PFSK-1 (cell line): ENCODE measurements around the gene RABEPK.

Experiments used
- POLR2AphosphoS5 ChIP-seq: IDR thresholded peaks from 2 replicates; pipeline ENCODE4 v1.6.1; 2012; ENCODE audit warnings: low read depth, mild to moderate bottlenecking, control low read depth, low read length, moderate library complexity
- TAF1 ChIP-seq: IDR thresholded peaks from 2 replicates; pipeline ENCODE4 v1.6.1; 2012; ENCODE audit warnings: low read length, control low read depth, borderline replicate concordance; ENCODE audit not compliant: insufficient read depth
- TF ChIP-seq, protein P1 (sequence below), 2 experiments: IDR thresholded peaks; 2 replicates each; pipeline versions ENCODE4 v1.6.1 to v1.8.0; 2011 to 2012; ENCODE audit warnings: low read depth in 2 of 2, low read length in 2 of 2, control low read depth in 1 of 2, inconsistent platforms in 1 of 2, mild to moderate bottlenecking in 1 of 2, moderate library complexity in 1 of 2; ENCODE audit not compliant: insufficient read depth in 1 of 2

DNA sequence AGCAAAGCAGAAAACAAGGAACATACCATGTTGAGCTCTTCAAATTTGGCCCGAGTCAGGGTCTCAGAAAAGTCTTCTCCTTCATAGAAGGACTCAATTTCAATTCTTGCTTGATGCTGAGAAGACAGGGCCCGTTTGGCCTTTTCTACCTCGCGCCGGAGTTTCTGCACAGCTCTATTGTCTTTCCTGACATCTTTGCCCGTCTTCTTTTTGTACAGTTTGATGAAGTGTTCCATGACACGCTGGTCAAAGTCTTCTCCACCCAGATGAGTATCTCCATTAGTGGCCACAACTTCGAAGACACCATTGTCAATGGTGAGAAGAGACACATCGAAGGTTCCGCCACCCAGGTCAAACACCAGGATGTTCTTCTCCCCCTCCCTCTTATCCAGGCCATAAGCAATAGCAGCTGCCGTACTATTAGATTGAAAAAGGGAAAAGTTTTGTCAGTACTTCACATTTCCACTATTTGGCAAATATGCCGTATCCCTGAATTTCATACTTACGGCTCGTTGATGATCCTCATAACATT, 38.6 kb downstream of the RABEPK start:
- TF ChIP-seq, protein P1, sequence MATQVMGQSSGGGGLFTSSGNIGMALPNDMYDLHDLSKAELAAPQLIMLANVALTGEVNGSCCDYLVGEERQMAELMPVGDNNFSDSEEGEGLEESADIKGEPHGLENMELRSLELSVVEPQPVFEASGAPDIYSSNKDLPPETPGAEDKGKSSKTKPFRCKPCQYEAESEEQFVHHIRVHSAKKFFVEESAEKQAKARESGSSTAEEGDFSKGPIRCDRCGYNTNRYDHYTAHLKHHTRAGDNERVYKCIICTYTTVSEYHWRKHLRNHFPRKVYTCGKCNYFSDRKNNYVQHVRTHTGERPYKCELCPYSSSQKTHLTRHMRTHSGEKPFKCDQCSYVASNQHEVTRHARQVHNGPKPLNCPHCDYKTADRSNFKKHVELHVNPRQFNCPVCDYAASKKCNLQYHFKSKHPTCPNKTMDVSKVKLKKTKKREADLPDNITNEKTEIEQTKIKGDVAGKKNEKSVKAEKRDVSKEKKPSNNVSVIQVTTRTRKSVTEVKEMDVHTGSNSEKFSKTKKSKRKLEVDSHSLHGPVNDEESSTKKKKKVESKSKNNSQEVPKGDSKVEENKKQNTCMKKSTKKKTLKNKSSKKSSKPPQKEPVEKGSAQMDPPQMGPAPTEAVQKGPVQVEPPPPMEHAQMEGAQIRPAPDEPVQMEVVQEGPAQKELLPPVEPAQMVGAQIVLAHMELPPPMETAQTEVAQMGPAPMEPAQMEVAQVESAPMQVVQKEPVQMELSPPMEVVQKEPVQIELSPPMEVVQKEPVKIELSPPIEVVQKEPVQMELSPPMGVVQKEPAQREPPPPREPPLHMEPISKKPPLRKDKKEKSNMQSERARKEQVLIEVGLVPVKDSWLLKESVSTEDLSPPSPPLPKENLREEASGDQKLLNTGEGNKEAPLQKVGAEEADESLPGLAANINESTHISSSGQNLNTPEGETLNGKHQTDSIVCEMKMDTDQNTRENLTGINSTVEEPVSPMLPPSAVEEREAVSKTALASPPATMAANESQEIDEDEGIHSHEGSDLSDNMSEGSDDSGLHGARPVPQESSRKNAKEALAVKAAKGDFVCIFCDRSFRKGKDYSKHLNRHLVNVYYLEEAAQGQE (IDR thresholded peaks at IDR 0.05; ENCODE audit: insufficient read depth in 1 of 2, low read depth in 2 of 2, low read length in 2 of 2), result no peak
- TF ChIP-seq POLR2AphosphoS5 (no peak), TAF1 (no peak)
